Loucy (cell line): ENCODE results near the gene DSCAML1.

ENCODE experiments used
- H2AFZ ChIP-seq: fragments of 200-600 bp; sonication (generic); 2 replicates; pipeline ENCODE4 v1.6.0; 2016; ENCODE audit warnings: antibody characterized with exemption, mild to moderate bottlenecking, low read length, moderate library complexity
- H3F3A ChIP-seq: fragments of 200-600 bp; 2 replicates; pipeline ENCODE4 v1.6.0; 2016; ENCODE audit warnings: antibody characterized with exemption, low read depth, mild to moderate bottlenecking
- H3K27me3 ChIP-seq: fragments of 200-600 bp; sonication (generic); 2 replicates; pipeline ENCODE4 v1.6.1; 2014; ENCODE audit warnings: low read length, mild to moderate bottlenecking; ENCODE audit not compliant: insufficient read depth, poor library complexity, severe bottlenecking
- H3K36me3 ChIP-seq: fragments of 200-600 bp; sonication (generic); 2 replicates; pipeline ENCODE4 v1.6.1; 2016; ENCODE audit warnings: low read length; ENCODE audit not compliant: insufficient read depth
- H3K4me1 ChIP-seq: fragments of 200-600 bp; sonication (generic); 2 replicates; pipeline ENCODE4 v1.5.1; 2014; ENCODE audit warnings: low read length, mild to moderate bottlenecking; ENCODE audit not compliant: insufficient read depth, poor library complexity, severe bottlenecking
- H3K4me2 ChIP-seq: fragments of 200-600 bp; sonication (generic); 2 replicates; pipeline ENCODE4 v1.6.0; 2014; ENCODE audit warnings: antibody characterized with exemption, low read length, low read depth, mild to moderate bottlenecking; ENCODE audit not compliant: poor library complexity, severe bottlenecking
- H3K4me3 ChIP-seq: fragments of 200-600 bp; sonication (generic); 2 replicates; pipeline ENCODE4 v1.5.1; 2014; ENCODE audit warnings: low read length, mild to moderate bottlenecking, mixed read lengths; ENCODE audit not compliant: poor library complexity, severe bottlenecking
- H3K79me2 ChIP-seq: fragments of 200-600 bp; sonication (generic); 2 replicates; pipeline ENCODE4 v1.6.1; 2014; ENCODE audit warnings: low read length; ENCODE audit not compliant: insufficient read depth
- H3K9ac ChIP-seq: fragments of 200-600 bp; sonication (generic); 2 replicates; pipeline ENCODE4 v1.6.0; 2014; ENCODE audit warnings: mild to moderate bottlenecking, low read depth, low read length, moderate library complexity; ENCODE audit not compliant: poor library complexity, severe bottlenecking
- H3K9me2 ChIP-seq: fragments of 200-600 bp; sonication (generic); replicated peaks from 2 replicates; pipeline ENCODE4 v1.6.1; 2016; ENCODE audit warnings: low read depth, low read length, mixed read lengths
- H3K9me3 ChIP-seq: fragments of 200-600 bp; sonication (generic); 2 replicates; pipeline ENCODE4 v1.6.1; 2014; ENCODE audit warnings: mild to moderate bottlenecking, antibody characterized with exemption, low read length, low read depth; ENCODE audit not compliant: insufficient read depth
- H4K20me1 ChIP-seq: fragments of 200-600 bp; sonication (generic); 2 replicates; pipeline ENCODE4 v1.6.0; 2014; ENCODE audit warnings: antibody characterized with exemption, low read length, mild to moderate bottlenecking; ENCODE audit not compliant: insufficient read depth, poor library complexity, severe bottlenecking
- CTCF ChIP-seq: fragments of 200-600 bp; sonication (generic); conservative IDR thresholded peaks from 2 replicates; pipeline ENCODE4 v1.5.1; 2014; ENCODE audit warnings: mild to moderate bottlenecking, antibody characterized with exemption, low read length
- EZH2phosphoT487 ChIP-seq: fragments of 200-600 bp; IDR thresholded peaks from 2 replicates; pipeline ENCODE4 v1.6.1; 2018; ENCODE audit warnings: antibody characterized with exemption, mild to moderate bottlenecking, moderate library complexity, borderline replicate concordance

DSCAML1 gene

GRCh38 chr11:117792992-117793391, 4.0 kb downstream of the DSCAML1 start:
- H4K20me1 ChIP-seq, result no peaks in the 10 kb centered on the region
- no peaks in the 10 kb centered on the region for H3K79me2 ChIP-seq
- TF ChIP-seq CTCF (no peak), EZH2phosphoT487 (no peak)
- no peaks in the 10 kb centered on the region for H3K9me3 ChIP-seq
- no peaks in the 10 kb centered on the region for H3K27me3 ChIP-seq
- H2AFZ ChIP-seq, result no peak overlapping the region
- no peak overlapping the region for H3K9ac ChIP-seq
- no peak overlapping the region for H3K4me3 ChIP-seq
- no peaks in the 10 kb centered on the region for H3K4me1 ChIP-seq
- no peaks in the 10 kb centered on the region for H3K36me3 ChIP-seq
- H3K4me2 ChIP-seq, result no peak overlapping the region
- H3K9me2 ChIP-seq, result no peaks in the 10 kb centered on the region
- H3F3A ChIP-seq, result no peaks in the 10 kb centered on the region

GRCh38 chr11:117792241-117792640, 4.8 kb downstream of the DSCAML1 start:
- Histone ChIP-seq H3K79me2 (no peaks in the 10 kb centered on the region), H3K4me2 (no peak overlapping the region), H3K9me2 (no peaks in the 10 kb centered on the region), H4K20me1 (no peaks in the 10 kb centered on the region), H3K36me3 (no peaks in the 10 kb centered on the region), H3K27me3 (no peaks in the 10 kb centered on the region), H3K4me1 (no peaks in the 10 kb centered on the region), H3K9ac (no peak overlapping the region), H2AFZ (no peak overlapping the region), H3F3A (no peaks in the 10 kb centered on the region), H3K9me3 (no peaks in the 10 kb centered on the region), H3K4me3 (no peak overlapping the region)
- TF ChIP-seq EZH2phosphoT487, result no peak

- H3K4me1 ChIP-seq, result no peaks in the 10 kb centered on the region
- no peaks in the 10 kb centered on the region for H3K79me2 ChIP-seq
- no peaks in the 10 kb centered on the region for H3K9me2 ChIP-seq
- H3K4me2 ChIP-seq, result no peak overlapping the region
- H3K27me3 ChIP-seq, result no peaks in the 10 kb centered on the region
- TF ChIP-seq CTCF (no peak), EZH2phosphoT487 (no peak)
- H3K36me3 ChIP-seq, result no peaks in the 10 kb centered on the region
- no peak overlapping the region for H3K4me3 ChIP-seq
- no peaks in the 10 kb centered on the region for H4K20me1 ChIP-seq
- H3F3A ChIP-seq, result no peaks in the 10 kb centered on the region
- no peaks in the 10 kb centered on the region for H3K9me3 ChIP-seq
- H2AFZ ChIP-seq, result no peak overlapping the region
- H3K9ac ChIP-seq, result no peak overlapping the region
Observed at GRCh38 chr11:117790279-117790678, 6.7 kb downstream of the DSCAML1 start.

GRCh38 chr11:117789241-117789640, 7.8 kb downstream of the DSCAML1 start:
- no peak overlapping the region for H3K4me2 ChIP-seq
- H3K9ac ChIP-seq, result no peak overlapping the region
- H3K9me3 ChIP-seq, result no peaks in the 10 kb centered on the region
- no peaks in the 10 kb centered on the region for H3K79me2 ChIP-seq
- TF ChIP-seq EZH2phosphoT487 (no peak), CTCF (no peak)
- no peak overlapping the region for H3K4me3 ChIP-seq
- H4K20me1 ChIP-seq, result no peaks in the 10 kb centered on the region
- H3K27me3 ChIP-seq, result no peaks in the 10 kb centered on the region
- H3K4me1 ChIP-seq, result no peaks in the 10 kb centered on the region
- no peaks in the 10 kb centered on the region for H3K9me2 ChIP-seq
- H3K36me3 ChIP-seq, result no peaks in the 10 kb centered on the region
- no peaks in the 10 kb centered on the region for H3F3A ChIP-seq
- H2AFZ ChIP-seq, result no peak overlapping the region
